ENCODE measurements around the gene BBX. TPM values are rescaled to one million over a fixed set of nuclear protein-coding genes. Genes with fewer than 3 reads are reported as not detected.
A peak's percentile ranks its signal among the peaks of the same experiment; 100 is the strongest.

BBX gene
- total and polyA plus RNA-seq, 2 of the 13 experiments (the other 11 are each of a cell fraction or from before 2014, with no cell fraction given): 13.7 to 23.2 TPM

DNA sequence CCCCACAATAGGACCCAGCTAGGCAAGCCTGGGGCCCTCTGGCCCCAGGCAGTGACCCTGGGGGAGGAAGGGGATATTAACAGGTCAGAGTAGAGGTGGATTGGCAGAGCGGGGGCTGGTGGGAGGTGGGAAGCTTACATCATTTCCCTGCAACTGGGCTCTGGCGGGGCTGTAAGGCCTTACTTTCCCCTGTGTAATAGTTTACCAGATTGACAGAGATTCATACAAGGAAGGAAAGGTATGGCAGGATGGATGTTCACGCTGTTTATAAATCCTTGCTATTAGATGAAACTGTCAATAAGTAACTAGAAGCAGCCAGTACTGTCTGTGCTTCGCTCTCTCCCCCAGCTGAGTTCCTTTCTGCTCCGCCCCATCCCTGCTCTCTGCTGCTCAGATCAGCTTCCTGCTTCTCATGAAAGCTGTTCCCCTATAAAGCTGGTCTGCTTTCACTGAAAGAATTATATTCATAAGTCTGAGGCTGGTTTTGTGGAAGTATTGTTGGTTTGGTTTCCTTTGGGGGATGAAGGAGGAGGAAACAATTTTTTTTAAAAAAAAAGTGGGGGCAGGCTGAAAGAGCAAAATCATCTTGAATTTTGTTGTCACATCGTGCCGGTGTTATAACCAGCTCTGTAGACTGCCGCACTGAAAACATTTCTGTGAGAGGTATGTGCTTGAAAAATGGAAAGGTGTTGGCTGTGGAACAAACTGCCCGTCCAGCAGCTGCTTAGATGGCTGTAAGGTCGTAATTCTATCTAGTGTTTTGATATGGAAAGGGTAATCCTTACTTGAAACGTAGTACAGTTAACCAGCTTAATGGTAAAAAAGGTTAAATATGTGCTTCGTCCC is 76.4 kb downstream of the BBX start (continued):
- TF ChIP-seq, protein P1, sequence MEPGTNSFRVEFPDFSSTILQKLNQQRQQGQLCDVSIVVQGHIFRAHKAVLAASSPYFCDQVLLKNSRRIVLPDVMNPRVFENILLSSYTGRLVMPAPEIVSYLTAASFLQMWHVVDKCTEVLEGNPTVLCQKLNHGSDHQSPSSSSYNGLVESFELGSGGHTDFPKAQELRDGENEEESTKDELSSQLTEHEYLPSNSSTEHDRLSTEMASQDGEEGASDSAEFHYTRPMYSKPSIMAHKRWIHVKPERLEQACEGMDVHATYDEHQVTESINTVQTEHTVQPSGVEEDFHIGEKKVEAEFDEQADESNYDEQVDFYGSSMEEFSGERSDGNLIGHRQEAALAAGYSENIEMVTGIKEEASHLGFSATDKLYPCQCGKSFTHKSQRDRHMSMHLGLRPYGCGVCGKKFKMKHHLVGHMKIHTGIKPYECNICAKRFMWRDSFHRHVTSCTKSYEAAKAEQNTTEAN (CRISPR knock-in tag; conservative IDR thresholded peaks at IDR 0.05): no peak
- TF ChIP-seq, protein P2, sequence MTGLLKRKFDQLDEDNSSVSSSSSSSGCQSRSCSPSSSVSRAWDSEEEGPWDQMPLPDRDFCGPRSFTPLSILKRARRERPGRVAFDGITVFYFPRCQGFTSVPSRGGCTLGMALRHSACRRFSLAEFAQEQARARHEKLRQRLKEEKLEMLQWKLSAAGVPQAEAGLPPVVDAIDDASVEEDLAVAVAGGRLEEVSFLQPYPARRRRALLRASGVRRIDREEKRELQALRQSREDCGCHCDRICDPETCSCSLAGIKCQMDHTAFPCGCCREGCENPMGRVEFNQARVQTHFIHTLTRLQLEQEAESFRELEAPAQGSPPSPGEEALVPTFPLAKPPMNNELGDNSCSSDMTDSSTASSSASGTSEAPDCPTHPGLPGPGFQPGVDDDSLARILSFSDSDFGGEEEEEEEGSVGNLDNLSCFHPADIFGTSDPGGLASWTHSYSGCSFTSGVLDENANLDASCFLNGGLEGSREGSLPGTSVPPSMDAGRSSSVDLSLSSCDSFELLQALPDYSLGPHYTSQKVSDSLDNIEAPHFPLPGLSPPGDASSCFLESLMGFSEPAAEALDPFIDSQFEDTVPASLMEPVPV (CRISPR knock-in tag; IDR thresholded peaks at IDR 0.05): no peak
- TF ChIP-seq ZC3H4 (CRISPR knock-in tag; IDR thresholded peaks at IDR 0.05; ENCODE audit: borderline replicate concordance) (no peak), ELF3 (CRISPR knock-in tag; IDR thresholded peaks at IDR 0.05) (peak; percentile 72), ZFP90 (CRISPR knock-in tag; IDR thresholded peaks at IDR 0.05; ENCODE audit: borderline replicate concordance) (no peak), NPAS2 (CRISPR knock-in tag; IDR thresholded peaks at IDR 0.05; ENCODE audit: borderline replicate concordance) (no peak), ZNF30 (CRISPR knock-in tag; IDR thresholded peaks at IDR 0.05) (no peak), RORA (CRISPR knock-in tag; IDR thresholded peaks at IDR 0.05) (no peak), ZNF180 (CRISPR knock-in tag; IDR thresholded peaks at IDR 0.05; ENCODE audit: borderline replicate concordance, low read depth) (no peak), ARNT2 (CRISPR knock-in tag; IDR thresholded peaks at IDR 0.05; ENCODE audit: low read depth) (no peak)
- TF ChIP-seq, protein P3, sequence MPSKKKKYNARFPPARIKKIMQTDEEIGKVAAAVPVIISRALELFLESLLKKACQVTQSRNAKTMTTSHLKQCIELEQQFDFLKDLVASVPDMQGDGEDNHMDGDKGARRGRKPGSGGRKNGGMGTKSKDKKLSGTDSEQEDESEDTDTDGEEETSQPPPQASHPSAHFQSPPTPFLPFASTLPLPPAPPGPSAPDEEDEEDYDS (CRISPR knock-in tag; IDR thresholded peaks at IDR 0.05): no peak; the same call in 1 of the 2 replicates
- TF ChIP-seq, protein P4, sequence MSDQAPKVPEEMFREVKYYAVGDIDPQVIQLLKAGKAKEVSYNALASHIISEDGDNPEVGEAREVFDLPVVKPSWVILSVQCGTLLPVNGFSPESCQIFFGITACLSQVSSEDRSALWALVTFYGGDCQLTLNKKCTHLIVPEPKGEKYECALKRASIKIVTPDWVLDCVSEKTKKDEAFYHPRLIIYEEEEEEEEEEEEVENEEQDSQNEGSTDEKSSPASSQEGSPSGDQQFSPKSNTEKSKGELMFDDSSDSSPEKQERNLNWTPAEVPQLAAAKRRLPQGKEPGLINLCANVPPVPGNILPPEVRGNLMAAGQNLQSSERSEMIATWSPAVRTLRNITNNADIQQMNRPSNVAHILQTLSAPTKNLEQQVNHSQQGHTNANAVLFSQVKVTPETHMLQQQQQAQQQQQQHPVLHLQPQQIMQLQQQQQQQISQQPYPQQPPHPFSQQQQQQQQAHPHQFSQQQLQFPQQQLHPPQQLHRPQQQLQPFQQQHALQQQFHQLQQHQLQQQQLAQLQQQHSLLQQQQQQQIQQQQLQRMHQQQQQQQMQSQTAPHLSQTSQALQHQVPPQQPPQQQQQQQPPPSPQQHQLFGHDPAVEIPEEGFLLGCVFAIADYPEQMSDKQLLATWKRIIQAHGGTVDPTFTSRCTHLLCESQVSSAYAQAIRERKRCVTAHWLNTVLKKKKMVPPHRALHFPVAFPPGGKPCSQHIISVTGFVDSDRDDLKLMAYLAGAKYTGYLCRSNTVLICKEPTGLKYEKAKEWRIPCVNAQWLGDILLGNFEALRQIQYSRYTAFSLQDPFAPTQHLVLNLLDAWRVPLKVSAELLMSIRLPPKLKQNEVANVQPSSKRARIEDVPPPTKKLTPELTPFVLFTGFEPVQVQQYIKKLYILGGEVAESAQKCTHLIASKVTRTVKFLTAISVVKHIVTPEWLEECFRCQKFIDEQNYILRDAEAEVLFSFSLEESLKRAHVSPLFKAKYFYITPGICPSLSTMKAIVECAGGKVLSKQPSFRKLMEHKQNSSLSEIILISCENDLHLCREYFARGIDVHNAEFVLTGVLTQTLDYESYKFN (CRISPR knock-in tag; conservative IDR thresholded peaks at IDR 0.05): peak; percentile 59; the same call in 1 of the 2 replicates
- TF ChIP-seq, protein P5, sequence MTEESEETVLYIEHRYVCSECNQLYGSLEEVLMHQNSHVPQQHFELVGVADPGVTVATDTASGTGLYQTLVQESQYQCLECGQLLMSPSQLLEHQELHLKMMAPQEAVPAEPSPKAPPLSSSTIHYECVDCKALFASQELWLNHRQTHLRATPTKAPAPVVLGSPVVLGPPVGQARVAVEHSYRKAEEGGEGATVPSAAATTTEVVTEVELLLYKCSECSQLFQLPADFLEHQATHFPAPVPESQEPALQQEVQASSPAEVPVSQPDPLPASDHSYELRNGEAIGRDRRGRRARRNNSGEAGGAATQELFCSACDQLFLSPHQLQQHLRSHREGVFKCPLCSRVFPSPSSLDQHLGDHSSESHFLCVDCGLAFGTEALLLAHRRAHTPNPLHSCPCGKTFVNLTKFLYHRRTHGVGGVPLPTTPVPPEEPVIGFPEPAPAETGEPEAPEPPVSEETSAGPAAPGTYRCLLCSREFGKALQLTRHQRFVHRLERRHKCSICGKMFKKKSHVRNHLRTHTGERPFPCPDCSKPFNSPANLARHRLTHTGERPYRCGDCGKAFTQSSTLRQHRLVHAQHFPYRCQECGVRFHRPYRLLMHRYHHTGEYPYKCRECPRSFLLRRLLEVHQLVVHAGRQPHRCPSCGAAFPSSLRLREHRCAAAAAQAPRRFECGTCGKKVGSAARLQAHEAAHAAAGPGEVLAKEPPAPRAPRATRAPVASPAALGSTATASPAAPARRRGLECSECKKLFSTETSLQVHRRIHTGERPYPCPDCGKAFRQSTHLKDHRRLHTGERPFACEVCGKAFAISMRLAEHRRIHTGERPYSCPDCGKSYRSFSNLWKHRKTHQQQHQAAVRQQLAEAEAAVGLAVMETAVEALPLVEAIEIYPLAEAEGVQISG (CRISPR knock-in tag; IDR thresholded peaks at IDR 0.05): no peak
